ENCODE data around the gene PLXNA1.

Gene PLXNA1

DNA sequence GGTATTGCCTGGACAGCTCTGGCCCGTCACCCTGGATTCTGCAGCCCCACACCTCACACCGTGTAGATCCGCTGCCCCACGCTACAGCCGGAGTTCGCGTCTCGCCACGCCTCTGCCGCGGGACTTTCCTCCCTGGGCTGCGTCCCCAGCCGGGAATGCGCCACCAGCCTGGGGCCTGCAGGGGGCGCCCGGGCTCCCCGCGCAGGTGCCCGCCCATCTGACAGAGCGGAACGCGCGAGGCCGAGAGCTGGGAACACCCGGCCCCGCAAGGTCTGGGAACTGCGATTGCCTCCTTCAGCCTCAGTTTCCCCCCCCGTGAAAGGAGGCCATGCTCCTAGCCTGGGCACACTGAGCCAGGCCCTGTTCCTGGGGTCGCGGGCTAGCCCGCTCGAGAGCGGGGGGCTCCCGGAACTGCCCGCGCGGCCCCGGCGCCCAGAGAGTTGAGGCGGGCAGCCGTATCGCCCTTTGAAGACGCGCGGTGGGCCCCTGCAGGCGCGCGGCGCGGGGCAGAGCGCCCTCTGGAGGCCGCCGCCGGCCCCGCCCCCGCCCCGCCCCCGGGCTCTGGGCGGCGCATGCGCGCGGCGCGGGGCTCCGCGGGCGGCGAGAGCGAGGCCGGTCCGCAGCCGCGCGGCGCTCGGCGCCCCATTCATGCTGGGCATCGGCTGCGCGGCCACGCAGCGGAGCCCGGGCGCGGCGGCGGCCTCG, at the start of gene PLXNA1:
Gene PLXNA1, plus strand, starts transcription at position 645 of the 705 bp plus-strand sequence. CDS start 5,479 bp downstream, outside the sequence.
- peak; percentile 85 for DNase-seq (ENCODE audit: low spot score)

DNA sequence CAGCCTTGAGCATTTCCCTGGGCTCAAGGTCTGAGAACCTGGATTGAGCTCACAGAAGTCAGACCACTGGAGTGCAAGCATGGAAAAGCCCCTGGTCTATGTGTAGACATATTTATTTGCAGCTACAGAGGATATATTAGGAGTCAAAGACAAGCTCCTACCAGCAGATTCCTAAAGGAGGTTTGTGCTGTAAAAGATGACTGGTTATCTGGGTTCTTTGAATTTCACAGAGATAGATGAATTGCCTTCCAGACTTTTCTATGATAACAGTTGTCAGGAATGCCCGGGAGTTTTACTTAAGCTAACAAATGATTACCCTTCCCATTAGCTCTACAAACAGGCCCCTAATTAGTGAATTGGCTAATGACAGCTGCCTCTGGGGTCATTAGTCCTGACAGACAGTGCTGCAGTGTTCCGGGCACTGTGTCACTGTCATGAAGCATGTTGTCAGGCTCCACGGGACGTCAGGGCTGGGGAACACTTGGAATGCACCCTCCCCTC, 48.8 kb upstream of the PLXNA1 start:
- DNase-seq (ENCODE audit: low spot score), result peak; percentile 70

DNA sequence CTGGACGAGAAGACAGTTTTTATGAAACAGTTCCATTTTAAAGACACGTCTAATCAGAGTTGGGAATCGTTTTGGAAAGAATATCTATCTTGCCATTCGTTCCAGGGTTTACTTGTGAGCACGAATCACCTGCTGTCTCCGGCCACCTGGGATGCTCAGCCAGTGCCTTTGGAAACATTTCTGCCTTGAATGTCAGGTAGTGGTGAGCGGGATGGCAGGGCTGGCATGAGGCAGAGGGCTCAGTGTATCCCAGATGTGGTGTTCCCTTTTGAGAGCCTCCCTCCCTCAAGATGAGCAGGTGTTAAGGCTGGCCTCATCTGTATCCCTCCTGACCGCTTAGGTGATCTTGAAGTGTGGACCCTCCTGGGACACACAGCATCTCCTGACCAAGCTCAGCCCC, 47.9 kb upstream of the PLXNA1 start:
- DNase-seq (ENCODE audit: low spot score), result no peak

DNA sequence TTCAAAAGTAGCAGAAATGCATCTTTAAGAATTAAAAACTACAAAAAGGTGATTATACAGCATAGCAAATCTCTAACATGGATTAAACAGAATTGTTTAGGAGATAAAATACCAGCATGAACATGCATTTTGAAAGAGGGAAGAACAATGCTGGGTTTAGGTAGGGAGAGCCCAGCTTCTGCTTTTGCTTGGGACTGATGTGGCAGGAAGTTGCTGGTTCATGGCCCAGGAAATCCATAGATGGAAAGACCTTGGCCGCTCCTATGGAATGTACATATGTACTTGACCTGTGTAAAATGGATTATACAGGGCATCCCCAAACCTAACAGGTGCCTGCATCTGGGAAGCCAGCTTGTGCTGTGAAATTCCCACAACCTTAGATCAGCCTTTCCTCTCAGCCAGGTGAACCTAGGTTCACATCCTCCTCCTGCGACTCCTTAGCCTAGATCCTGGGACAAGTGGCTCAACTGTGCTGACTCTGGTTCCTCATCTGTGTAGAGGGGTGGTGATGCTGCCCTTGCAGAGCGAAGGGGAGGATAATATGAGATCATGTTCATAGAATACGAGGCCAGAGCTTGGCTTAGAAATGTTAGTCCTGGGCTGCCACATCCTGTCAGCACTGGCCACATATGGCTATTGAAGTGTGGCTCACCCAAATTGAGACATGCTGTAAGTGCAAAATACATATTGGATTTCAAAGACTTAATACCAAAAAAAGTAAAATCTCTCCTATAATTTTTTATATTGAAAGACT, 47.0 kb upstream of the PLXNA1 start:
- no peak for DNase-seq (ENCODE audit: low spot score)

DNA sequence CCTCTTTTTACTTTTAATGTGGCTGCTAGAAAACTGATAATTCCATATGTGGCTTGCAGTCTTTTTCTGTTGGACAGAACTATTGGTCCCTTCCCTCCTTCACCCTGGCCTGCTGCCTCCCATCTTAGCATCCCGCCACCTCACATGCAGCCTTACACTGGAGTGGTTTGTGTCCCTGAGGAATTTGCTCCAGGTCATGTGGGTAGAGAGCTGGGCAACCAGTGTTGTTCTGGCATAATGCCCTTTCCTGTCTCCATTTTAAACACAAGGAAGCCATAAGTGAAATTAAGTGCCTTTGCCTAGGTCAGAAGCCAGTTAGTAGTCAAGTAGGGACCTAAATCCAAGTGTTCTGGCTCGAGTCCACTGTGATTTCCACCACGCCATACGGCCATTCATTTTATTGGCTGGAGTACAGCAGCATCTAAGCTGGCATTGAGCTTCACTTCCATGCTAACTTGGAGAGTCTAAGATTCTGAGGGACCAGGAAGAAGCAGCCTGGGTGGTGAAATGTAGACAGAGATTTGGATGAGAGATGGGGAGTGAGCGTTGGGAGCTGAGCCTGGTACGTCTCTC, 46.0 kb upstream of the PLXNA1 start:
- peak; percentile 38 for DNase-seq (ENCODE audit: low spot score)

DNA sequence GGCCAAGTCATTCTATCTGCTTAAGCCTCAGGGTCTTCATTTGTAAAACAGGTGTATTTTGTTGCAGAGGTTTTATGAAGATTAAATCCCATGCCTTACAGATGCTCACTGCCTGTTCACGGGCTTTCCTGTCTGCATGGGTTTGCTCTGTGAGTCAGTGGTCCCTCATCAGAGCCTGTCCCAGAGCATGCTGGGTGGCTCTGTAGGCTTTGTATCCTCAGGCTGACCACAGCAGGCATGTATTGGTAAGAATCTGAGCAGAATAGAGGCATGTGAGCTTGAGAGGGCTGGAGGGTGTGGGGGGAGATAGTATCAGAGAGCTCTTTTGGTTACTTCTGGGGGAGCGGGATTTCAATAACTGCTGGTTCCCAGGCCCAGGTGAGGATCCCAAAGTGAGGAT, 45.4 kb upstream of the PLXNA1 start:
- peak; percentile 43 for DNase-seq (ENCODE audit: low spot score)

DNA sequence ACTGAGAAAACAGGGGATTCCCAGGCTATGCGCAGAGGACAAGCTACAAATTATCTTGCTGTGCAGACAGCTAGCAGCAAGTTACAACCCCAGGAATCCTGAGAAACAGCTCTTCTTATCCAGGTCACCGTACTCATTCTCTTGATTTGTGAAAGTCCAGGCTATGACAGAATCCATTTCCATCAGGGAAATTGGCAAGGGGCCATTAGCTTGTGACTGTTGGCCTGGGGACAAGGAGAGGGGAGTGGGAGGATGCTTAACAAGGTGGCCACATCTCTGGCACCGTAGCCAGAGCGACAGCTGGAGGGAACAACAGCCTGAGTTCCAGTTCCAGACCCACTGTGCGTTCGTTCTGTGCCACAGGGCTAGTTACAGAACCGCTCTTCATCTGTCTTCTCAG, 44.9 kb upstream of the PLXNA1 start:
- DNase-seq (ENCODE audit: low spot score), result peak; percentile 17

DNA sequence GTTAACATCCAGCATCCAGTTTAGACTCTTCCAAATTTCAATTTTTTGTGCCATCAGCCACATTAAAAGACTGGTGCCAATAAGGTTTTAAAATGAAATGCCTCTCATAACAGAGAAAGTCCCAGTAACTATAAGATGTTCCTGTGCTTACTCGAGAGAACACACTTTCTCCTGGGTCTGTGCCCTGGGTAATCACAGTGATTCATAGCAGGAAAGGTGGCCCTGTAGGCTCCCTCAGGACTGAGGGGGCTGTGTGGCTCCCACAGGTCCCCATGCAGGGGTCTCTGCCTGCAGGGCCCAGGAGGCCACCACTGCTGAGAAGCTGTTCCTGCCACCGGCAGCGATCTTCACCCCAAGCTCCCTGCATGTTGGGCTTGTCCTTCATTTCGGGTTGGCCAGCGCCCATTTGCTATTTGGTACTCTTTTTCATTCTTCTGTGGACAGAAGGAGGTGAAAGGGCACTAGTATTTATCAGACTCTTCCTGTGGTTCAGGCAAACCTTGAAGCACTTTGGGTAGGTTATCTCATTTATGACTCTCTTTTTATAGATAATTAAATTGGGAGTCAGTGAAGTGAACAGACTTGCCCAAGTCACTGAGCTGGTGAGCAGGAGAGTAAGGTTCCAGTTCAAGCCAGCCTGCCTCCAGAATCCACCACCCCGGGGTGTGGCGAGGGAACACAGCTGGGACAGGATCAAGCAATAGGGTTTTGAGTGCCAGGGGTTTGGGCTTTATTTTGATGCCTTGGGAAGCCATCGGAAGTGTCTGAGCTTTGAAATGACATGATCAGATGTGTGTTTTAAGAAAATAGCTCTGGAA, 44.2 kb upstream of the PLXNA1 start:
- peak; percentile 11 for DNase-seq (ENCODE audit: low spot score)

DNA sequence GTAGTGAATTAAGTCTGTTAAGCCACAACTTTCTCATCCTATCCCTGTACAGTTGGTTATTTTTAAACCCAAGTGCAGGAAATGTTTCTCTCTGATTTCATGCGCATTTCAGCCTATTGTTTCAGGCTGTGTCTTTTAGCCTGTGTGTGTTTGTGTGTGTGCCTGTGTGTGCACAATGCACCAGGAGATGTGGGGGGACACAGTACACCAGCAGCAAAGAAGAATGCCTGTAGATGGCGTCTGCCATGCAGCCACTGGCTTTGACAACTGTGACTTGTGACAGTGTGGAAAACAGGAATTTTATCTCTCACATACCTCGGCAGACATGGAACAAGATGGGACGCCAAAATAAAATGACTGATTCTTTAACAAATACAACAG, 43.6 kb upstream of the PLXNA1 start:
- no peak for DNase-seq (ENCODE audit: low spot score)

DNA sequence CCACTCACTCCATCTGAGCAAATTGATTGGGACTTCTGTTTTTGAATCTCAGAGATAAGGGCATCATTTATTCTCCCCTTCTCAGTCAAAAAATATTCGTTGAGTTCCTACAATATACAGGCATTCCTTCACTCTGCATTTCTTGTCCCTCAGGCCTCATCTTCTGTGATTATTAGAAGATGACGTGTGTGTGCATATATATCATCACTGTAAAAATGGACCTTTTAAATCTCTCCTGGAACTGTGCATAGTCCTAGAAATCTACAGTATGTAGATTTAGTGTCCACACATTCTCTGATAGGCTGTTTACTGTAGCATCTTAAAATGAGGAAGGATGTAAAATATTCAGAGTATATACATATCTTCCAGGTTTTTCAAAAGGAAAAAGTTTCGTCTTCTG, 43.2 kb upstream of the PLXNA1 start:
- DNase-seq (ENCODE audit: low spot score), result no peak

DNA sequence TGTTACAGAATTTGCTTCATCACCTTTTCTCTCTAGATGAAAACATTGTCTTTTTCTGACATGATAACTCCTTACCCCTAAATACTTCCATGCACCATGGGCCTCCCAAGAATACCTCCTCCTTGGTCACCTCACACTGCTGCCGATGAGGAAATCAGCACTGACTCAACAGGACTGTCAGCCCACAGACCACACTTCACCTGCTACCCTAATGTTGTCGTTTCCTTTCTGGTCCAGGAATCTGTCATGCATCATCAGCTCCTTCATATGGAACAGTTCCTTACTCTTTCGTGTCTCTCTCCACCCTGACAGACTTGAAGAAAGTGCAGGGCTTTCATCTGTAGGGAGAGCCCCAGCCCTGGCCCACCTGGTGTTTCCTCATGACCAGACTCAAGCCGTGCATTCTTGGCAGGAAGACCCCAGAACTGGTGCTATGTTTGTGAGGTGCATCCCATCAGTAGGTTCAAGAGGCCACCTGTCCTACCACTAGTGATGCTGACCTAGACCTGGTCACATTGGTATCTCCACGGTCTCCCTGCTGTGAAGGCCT, 41.1 kb upstream of the PLXNA1 start:
- DNase-seq (ENCODE audit: low spot score), result peak; percentile 83

DNA sequence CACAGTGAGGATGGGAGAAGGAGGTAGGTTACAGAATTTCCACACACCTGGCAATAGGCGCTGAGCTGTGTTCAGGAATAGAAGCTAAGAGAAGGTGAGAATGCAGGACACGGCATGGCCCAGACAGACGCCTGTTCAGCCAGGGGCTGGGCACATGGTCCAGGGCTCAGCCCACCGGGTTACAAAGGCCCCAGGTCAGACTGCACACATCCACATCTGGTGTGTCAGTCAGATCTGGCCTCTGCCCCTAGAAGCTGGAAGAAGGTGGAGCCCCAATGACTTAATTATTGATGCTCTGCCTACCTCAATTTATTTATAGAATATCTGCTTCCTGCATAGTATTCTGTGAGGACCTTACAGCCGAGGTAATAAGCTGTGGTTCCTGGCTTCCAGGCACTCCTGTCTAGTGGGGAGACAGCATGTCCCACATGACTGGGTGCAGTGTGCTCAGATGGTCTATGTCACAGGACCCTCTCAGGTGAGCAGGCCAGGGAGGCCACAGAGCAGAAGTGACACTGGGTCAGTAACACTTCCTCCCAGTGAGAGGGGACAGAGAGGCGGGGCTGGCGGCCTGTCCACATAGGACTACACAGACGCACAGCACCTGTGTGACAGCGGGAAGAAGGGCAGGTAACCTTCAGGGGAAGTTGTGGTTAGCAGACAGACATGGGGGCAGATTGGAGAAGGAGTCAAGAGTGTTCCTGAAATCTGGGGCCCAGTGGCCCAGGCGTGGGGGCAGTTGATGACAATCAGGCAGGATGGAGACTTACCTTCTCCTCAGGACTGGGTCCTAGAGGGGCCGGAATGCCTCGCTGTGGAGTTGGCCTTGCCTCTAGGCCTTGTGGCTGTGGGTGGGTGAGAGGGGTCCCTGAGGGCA, 38.6 kb upstream of the PLXNA1 start:
- DNase-seq (ENCODE audit: low spot score), result no peak

DNA sequence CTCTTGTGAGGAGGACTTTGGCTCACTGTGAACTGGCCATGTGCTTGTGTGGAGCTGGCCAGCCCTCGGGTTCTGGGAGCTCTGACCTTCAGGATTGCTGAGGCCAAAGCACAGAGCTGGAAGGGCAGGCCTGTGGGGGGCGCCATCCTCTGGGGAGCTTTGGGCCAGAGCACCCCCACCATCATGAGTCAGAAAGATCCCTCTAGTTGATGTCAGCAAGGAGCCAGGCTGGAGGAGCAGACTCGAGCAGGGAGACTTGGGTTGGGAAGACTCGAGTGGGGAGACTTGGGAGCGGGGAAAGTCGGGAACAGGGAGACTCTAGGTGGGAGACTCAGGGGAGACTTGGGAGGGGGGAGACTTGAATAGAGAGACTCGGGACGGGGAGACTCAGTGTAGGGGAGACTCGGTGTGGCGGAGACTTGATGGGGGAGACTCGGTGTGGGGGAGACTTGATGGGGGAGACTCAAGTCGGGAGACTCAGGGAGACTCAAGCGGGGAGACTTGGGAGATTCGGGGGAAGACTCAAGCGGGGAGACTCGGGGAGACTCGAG, 37.7 kb upstream of the PLXNA1 start:
- no peak for DNase-seq (ENCODE audit: low spot score)

DNA sequence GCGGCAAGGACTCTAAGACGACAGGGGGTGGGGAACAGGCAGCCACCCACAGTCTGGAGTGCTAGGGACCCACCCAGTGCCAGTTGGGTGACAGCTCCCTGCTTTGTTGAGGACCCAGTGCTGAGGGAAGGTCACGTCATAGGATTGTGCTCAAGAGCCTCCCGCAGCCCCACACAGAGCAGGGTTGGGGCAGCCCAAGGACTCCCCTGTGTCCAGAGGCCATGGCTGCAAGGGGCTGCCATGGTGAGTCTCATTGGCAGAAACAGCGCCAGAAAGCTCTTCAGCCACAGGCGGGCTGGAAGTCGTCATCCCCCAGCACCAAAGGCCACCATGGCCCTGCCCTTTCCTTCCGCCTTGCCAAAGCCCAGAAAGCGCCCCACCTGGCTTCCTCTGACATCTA, 37.0 kb upstream of the PLXNA1 start:
- DNase-seq (ENCODE audit: low spot score), result no peak

DNA sequence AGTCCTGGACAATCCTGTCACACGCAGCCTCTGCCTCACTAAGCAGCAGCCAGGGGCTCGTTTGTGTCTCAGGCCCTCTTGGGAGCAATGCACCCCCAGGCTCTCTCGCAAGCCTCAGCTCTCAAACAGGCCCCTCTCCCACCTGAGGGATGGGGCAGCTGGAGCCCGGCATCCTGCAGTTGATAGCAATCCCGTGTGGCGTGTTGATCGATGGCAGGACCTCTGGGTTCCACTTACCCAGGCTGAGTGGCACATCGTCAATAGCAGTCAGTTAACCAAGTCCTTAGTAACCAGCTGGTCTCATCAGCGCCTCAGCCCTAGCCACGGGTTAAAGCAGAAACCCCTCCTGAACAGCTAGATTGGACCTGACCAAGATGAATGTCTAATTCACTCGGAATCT, 36.5 kb upstream of the PLXNA1 start:
- no peak for DNase-seq (ENCODE audit: low spot score)

DNA sequence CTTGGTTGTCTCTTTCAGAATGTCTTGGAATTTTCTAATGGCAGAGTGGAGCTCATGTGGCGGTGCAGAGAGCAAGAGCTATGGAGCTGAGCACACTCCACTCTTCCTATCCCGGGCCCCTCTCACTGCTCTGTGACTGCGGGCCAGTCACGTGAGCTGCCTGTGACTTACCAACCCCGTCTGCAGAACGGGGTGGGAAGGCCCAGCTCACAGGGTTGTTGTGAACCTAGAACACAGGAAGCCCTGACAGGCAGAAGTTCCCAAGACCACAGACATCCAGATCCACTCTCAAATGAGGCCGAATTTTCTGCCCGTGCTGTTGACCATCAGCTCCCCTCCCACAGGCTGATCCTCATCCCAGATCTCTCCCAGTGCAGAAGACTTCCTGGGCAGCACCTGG, 35.5 kb upstream of the PLXNA1 start:
- no peak for DNase-seq (ENCODE audit: low spot score)

DNA sequence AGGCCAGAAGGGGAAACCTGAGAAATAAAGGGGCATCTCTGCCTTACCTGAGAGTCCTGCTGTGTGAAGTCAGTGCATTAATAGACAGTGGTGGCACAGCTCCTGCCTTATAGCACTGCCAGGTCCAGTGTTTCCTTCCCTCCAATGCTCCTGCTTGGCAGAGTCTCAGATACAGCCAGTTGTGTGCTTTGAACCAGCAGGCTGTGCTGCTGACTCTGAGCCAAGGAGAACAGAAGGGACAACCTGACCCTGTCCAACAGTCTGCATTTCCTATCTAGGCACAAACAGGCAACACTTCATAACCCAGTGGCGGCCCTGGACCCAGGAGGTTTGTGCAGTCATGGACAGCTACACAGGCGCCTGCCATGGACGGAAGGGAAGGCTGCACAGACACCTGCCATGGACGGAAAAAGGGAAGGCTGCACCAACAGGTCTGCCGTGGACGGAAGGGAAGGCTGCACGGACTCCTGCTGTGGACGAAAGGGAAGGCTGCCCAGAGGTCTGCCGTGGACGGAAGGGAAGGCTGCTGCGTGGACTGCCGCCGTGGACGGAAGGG, 33.9 kb upstream of the PLXNA1 start:
- DNase-seq (ENCODE audit: low spot score), result no peak

DNA sequence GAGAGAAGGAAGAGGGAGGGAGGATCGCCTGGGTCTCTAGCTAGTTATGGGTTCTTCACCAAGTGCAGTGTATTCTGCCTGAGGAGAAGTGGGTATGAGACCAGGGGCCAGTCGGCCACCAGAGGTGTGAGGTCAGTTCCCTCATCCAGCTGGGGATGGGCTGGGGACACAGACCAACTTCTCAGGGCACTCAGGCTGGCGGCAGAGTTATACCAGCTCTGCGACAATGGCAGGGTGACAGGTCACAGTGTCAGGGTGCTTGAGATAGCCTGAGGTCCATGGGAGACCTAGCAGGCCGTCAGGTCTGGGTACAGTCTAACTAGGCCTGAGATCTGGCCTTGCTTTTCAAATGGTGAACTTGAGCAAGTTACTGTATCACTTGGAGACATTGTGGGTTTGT, 31.4 kb upstream of the PLXNA1 start:
- no peak for DNase-seq (ENCODE audit: low spot score)

DNA sequence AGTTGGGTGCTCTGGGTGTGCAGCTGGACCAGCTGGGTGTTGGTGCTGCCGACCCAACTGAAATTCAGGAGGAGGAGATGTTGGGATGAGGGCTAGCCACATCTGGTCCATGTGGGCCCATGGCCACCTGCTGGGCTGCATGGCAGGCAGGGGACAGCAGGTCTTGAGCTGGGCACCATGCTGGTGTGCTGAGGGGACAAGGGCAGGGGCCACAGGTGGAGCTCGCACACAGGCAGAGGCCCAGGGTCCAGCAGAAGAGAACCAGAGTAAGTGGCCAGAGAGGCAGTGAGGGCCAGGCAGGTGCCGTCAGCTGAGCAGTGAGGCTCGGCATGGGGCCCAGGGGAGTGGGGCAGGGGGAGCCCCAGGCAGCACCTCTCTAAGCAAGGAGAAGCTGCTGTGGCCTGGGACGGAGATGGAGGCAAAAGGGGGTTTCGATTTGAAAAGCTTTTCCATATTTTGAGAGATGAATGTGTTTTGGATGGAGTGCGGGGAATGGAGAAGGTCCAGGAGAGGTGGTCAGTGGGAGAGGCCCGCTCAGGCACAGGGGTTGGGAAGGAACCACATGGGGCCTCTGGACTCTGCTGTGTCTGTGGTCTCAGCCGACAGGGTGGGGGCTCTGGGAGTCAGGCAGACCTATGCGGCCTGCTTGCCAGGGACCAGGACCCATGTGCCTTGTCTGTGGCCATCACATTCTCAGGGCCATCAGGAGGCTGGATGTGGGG, 30.5 kb upstream of the PLXNA1 start:
- no peak for DNase-seq (ENCODE audit: low spot score)
